ENCODE data around the gene SLC24A3.

The SLC24A3 gene

GRCh38 chr20:19473922-19474286, 261.5 kb downstream of the SLC24A3 start:
- DNase-seq, result no peak

- no peak for DNase-seq
Observed at GRCh38 chr20:19478320-19478895, 266.0 kb downstream of the SLC24A3 start.

DNA sequence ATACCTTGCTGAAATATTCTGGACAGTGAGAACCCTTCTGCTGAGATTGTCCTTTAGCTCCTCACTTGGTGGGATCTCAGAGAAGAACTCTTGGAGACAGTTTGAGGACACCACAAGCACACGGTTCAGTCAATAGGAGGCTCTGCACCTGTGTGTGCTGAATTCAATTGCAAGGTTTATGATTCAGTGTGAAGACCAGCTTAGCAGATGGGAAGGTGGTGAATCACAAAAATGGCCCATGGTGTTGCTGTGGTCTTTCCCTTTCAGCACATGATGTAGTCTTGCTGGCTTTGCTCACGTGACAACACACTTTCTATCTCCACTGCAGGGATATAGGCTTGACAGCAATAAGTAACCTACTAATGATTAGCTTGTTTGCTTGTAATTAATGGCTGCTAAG, 270.3 kb downstream of the SLC24A3 start:
- no peak for DNase-seq

GRCh38 chr20:19483309-19483708, 270.9 kb downstream of the SLC24A3 start:
- DNase-seq, result no peak

DNA sequence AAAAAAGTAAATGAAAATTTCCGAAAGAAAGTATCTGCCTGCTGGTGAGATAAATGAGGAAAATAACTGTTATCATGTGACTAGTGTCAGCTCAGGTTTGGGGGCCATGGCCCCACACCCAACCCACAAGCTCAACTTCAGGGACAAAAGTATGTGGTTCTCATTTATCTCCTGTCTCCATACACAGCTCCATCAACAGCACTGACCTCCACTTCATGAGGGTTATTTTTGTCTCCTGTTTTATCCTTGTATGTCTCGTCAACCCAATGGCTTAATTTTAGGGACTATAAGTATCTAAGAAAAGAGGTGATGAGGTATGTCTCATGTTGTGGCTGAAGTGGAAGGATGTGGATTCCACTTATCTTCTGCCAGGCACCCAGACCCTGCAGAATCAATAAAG, 274.0 kb downstream of the SLC24A3 start:
- no peak for DNase-seq

GRCh38 chr20:19487420-19487819, 275.0 kb downstream of the SLC24A3 start:
- DNase-seq, result no peak

- DNase-seq, result no peak
Observed at GRCh38 chr20:19491241-19491640, 278.8 kb downstream of the SLC24A3 start.

DNA sequence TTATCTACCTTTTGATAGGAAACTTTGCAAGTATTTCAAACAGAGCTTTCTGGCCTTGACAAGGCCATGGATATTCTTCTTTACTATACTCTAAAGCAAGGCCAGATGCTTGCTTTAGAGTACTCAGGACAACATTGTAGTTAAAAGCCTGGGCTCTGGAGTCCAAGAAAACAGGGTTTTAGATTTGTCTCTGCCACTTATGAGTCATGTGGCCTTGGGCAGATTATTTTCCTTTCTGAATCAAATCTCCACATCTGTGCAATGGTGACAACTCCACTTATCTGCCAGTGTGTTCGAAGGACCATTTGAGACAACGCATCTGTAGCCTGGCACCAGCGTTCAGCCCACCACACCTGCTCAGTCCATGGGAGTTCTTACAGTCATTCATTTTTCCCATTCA, 279.7 kb downstream of the SLC24A3 start:
- DNase-seq, result no peak

DNA sequence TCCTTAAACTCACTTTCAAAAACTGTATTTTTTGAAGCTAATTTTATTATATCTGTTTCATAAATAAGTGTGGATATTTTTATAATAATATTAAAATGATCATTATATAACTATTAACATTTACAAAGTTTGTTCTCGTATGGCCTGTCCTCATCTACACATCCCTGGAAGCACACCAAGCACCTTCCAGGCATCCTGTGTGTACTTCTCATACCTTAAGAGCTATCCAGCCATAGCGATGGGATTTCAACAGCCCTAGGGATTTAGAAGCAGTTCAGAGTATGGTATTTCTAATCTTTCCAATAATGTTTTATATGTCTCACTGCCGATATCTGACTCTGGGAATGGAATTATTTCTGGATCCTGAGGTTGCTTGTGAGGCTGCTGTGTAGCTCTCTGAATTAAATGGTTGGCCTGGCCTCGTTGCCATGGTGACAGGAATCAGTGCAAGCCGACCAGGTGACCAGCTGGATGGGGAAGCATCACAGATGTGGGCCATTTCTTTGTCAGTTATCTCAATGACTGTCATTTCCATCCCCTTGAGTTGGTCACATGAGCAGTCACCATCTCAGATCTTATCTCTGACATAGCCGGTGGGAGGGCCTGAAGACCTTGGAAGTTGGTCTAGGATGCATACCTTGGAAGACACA, 280.4 kb downstream of the SLC24A3 start:
- DNase-seq, result no peak

DNA sequence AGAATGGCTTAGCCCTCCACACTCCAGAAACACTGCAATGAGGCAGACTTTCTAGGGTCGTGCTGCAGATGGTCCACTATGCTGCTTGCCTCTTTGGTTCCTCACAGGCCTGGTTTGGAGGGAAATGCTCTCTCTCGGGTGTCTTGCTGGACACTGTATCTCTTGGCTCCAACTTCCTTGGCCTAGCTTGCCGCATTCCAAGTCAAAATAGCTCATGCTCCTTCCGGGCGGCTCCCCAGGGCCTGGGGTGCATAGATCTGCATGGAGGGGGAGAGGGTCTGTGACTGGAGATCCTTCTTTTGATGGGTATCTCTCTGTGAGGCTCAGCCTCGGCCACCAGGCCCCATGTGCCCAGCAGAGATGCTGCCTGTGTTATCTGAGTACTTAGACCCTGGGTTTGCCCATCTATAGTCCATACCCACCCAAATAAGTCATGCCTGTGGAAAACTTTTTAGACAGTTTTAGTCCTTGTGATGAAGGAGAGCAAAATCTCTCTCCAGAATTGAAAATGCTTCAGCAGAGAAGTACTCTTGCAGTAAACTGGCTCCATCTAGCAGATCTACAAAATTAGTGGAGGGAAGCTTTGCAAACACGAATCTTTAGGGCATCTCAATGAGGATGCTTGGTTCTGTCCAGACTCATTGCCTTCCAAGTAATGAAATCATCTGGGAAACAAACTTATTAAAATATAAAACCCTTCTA, 281.5 kb downstream of the SLC24A3 start:
- no peak for DNase-seq

- no peak for DNase-seq
Observed at GRCh38 chr20:19495905-19496703, 283.7 kb downstream of the SLC24A3 start.

- no peak for DNase-seq
Observed at GRCh38 chr20:19497064-19497463, 284.6 kb downstream of the SLC24A3 start.

DNA sequence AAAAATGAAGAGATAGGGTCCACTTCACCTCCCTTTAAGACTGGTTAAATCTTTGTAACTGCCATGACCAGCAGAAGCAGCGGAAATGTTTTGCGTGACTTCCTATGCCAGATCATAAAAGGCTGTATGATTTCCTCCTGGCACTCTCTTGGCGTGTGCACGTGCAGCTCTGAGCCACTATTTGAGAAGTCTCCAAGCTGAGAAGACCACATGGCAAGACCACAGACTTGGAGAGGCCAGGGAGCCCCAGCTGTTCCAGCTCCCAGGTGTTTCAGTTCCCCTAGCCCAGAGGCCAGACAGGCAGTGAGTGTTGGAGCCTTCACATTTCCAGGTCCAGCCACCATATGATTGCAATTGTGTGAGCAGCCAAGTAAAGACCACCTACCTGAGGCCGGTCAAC, 286.3 kb downstream of the SLC24A3 start:
- no peak for DNase-seq

- no peak for DNase-seq
Observed at GRCh38 chr20:19501476-19502115, 289.2 kb downstream of the SLC24A3 start.

DNA sequence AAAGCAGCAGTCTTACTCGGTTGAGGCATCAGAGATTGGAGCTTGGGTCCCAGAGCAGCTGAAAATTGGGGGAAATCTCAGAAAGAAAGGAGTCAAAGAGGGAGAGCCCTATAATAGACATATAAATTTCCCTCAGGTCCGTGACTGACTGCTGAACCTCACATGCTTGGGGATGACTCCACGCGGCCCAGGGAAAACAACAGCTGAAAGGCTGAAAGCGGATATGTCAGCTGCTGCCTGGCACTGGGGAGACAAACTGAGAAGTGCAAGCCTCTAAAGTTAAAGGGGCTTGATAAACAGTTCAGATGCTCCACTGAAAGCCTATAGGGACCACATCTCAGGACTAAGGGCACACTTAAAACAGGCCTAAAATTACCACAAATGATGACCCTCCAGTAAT, 289.7 kb downstream of the SLC24A3 start:
- no peak for DNase-seq

DNA sequence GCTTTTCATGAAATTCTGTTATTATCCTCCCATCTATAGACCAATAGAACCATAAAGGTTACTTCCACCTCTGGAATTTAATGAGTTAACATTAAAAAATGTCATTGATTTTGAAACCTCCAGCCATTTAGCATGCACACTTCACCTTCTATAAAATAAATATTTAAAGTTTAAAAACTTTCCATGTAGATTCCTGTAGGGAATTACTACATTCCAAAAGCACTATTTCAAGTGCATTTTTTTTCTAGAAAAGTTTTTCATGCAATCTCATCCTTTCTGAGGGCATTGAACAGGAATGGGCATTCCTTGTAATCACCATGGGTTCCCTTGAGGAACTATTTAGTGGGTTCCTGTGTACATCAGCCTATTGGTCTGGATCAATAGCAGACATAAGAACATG, 291.8 kb downstream of the SLC24A3 start:
- no peak for DNase-seq

- DNase-seq, result no peak
Observed at GRCh38 chr20:19506021-19506420, 293.6 kb downstream of the SLC24A3 start.

GRCh38 chr20:19508449-19508848, 296.0 kb downstream of the SLC24A3 start:
- DNase-seq, result no peak

GRCh38 chr20:19510611-19511010, 298.2 kb downstream of the SLC24A3 start:
- DNase-seq, result no peak

DNA sequence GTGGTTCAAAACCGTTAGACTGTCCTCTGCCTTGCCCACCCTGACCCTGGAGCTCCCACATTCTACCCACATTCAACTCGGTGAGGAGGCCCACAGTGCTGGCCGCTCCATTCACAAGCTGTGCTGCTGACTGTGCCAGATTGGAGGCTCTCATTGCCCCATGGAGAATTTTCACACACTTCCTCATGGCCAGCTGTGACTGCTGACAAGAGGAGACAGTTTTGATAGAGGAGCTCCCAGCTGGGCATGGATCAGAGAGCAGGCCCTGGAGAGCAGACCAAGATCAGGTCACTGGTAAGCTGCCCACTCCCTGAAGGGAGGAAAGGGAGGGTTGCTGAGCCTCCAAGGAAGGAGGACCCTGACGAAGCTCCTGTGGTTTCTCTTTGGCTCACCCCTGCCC, 299.5 kb downstream of the SLC24A3 start:
- no peak for DNase-seq

- no peak for DNase-seq
Observed at GRCh38 chr20:19512886-19513677, 300.6 kb downstream of the SLC24A3 start.

DNA sequence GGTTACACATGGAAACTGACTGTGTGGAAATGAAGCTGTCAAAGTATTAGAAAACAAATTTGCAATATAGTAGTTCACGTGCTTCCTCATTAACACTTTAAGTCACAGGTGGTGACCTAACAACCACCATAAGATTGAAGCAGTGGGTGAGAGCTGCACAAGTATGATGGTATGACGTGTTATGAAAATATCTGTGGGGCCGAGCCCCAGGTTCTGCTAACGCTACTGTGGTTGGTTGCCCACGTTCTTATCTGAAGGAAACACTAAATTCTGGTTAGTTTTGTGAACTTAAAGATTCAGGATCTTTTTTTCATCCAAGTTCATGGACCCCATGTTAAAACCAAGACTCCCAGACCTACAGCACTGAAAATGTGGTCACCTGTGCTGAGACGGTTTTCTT, 302.6 kb downstream of the SLC24A3 start:
- DNase-seq, result no peak

Measured in bone marrow (tissue), 2 donors.